ENCODE measurements around the gene ANK3. TPM values are rescaled to one million over a fixed set of nuclear protein-coding genes. Genes with fewer than 3 reads are reported as not detected.

Gene ANK3
- total RNA-seq, 2 donors from 2014 or later = 189 to 198 TPM

GRCh38 chr10:60369547-60369930, 20.1 kb downstream of the ANK3 start:
- H3K36me3 ChIP-seq = no peaks in the 10 kb centered on the region
- DNase-seq (ENCODE audit: low spot score) = no peak
- no peaks in the 10 kb centered on the region for H3K4me1 ChIP-seq
- no peak overlapping the region for H3K4me3 ChIP-seq
- H3K9me3 ChIP-seq = no peaks in the 10 kb centered on the region
- no peaks in the 10 kb centered on the region for H3K27me3 ChIP-seq
- TF ChIP-seq CTCF (IDR thresholded peaks at IDR 0.05) = no peak
- no peak overlapping the region for H3K27ac ChIP-seq

GRCh38 chr10:60368875-60369546, 20.7 kb downstream of the ANK3 start:
- Histone ChIP-seq H3K4me1 (no peaks in the 10 kb centered on the region), H3K36me3 (no peaks in the 10 kb centered on the region), H3K9me3 (no peaks in the 10 kb centered on the region), H3K27me3 (no peaks in the 10 kb centered on the region), H3K27ac (no peak overlapping the region), H3K4me3 (no peak overlapping the region)
- DNase-seq (ENCODE audit: low spot score) = no peak
- no peak for TF ChIP-seq CTCF (IDR thresholded peaks at IDR 0.05)

- no peak overlapping the region for H3K4me3 ChIP-seq
- H3K27me3 ChIP-seq = no peaks in the 10 kb centered on the region
- no peaks in the 10 kb centered on the region for H3K4me1 ChIP-seq
- no peak for TF ChIP-seq CTCF (IDR thresholded peaks at IDR 0.05)
- H3K36me3 ChIP-seq = no peaks in the 10 kb centered on the region
- no peak overlapping the region for H3K27ac ChIP-seq
- DNase-seq (ENCODE audit: low spot score) = no peak
- H3K9me3 ChIP-seq = no peaks in the 10 kb centered on the region
These were observed 21.8 kb downstream of the ANK3 start for GRCh38 chr10:60367901-60368300.

- TF ChIP-seq CTCF (IDR thresholded peaks at IDR 0.05) = no peak
- no peaks in the 10 kb centered on the region for H3K4me1 ChIP-seq
- no peaks in the 10 kb centered on the region for H3K27me3 ChIP-seq
- H3K9me3 ChIP-seq = no peaks in the 10 kb centered on the region
- H3K36me3 ChIP-seq = no peaks in the 10 kb centered on the region
- DNase-seq (ENCODE audit: low spot score) = no peak
- no peak overlapping the region for H3K27ac ChIP-seq
- H3K4me3 ChIP-seq = no peak overlapping the region
These were observed 22.2 kb downstream of the ANK3 start for GRCh38 chr10:60367431-60367830.

- H3K9me3 ChIP-seq = no peaks in the 10 kb centered on the region
- no peaks in the 10 kb centered on the region for H3K36me3 ChIP-seq
- no peak for DNase-seq (ENCODE audit: low spot score)
- no peaks in the 10 kb centered on the region for H3K4me1 ChIP-seq
- no peak for TF ChIP-seq CTCF (IDR thresholded peaks at IDR 0.05)
- H3K4me3 ChIP-seq = no peak overlapping the region
- no peaks in the 10 kb centered on the region for H3K27me3 ChIP-seq
- H3K27ac ChIP-seq = no peak overlapping the region
These were observed 22.7 kb downstream of the ANK3 start for GRCh38 chr10:60367024-60367423.

- Histone ChIP-seq H3K36me3 (no peaks in the 10 kb centered on the region), H3K4me1 (no peaks in the 10 kb centered on the region), H3K9me3 (no peaks in the 10 kb centered on the region), H3K4me3 (no peak overlapping the region), H3K27ac (no peak overlapping the region), H3K27me3 (no peaks in the 10 kb centered on the region)
- no peak for TF ChIP-seq CTCF (IDR thresholded peaks at IDR 0.05)
- no peak for DNase-seq (ENCODE audit: low spot score)
These were observed 26.5 kb downstream of the ANK3 start for GRCh38 chr10:60363187-60363586.
